ENCODE data around the gene MUC6. TPM values are rescaled to one million over a fixed set of nuclear protein-coding genes. Genes with fewer than 3 reads are reported as not detected.

Gene MUC6
- total RNA-seq, 1 donor from 2014 or later, result not detected

GRCh38 chr11:992577-992976, 43.9 kb downstream of the MUC6 start:
- Mint-ChIP-seq H3K4me3 (ENCODE audit: unreplicated experiment) (no peak overlapping the region), H3K36me3 (ENCODE audit: low read depth) (peaks cover 26% of the 10 kb centered on the region), H3K27ac (ENCODE audit: unreplicated experiment) (no peak overlapping the region), H3K9me3 (ENCODE audit: low read depth) (no peaks in the 10 kb centered on the region), H3K4me1 (ENCODE audit: low read depth) (peaks cover 3% of the 10 kb centered on the region), H3K27me3 (ENCODE audit: low read depth) (no peaks in the 10 kb centered on the region)
- DNase-seq (ENCODE audit: low spot score), result peak; percentile 82
- no peak for TF ChIP-seq CTCF (IDR thresholded peaks at IDR 0.05)

- TF ChIP-seq CTCF (IDR thresholded peaks at IDR 0.05), result no peak
- H3K27ac Mint-ChIP-seq (ENCODE audit: unreplicated experiment), result no peak overlapping the region
- peak; percentile 75 for DNase-seq (ENCODE audit: low spot score)
- H3K4me3 Mint-ChIP-seq (ENCODE audit: unreplicated experiment), result no peak overlapping the region
- H3K27me3 Mint-ChIP-seq (ENCODE audit: low read depth), result no peaks in the 10 kb centered on the region
- H3K9me3 Mint-ChIP-seq (ENCODE audit: low read depth), result no peaks in the 10 kb centered on the region
- peaks cover 3% of the 10 kb centered on the region for H3K4me1 Mint-ChIP-seq (ENCODE audit: low read depth)
- H3K36me3 Mint-ChIP-seq (ENCODE audit: low read depth), result peaks cover 26% of the 10 kb centered on the region
These were observed 44.7 kb downstream of the MUC6 start for GRCh38 chr11:991711-992307.

GRCh38 chr11:991034-991433, 45.5 kb downstream of the MUC6 start:
- Mint-ChIP-seq H3K36me3 (ENCODE audit: low read depth) (peaks cover 25% of the 10 kb centered on the region), H3K27me3 (ENCODE audit: low read depth) (no peaks in the 10 kb centered on the region), H3K27ac (ENCODE audit: unreplicated experiment) (no peak overlapping the region), H3K4me1 (ENCODE audit: low read depth) (peaks cover 3% of the 10 kb centered on the region), H3K9me3 (ENCODE audit: low read depth) (no peaks in the 10 kb centered on the region), H3K4me3 (ENCODE audit: unreplicated experiment) (no peak overlapping the region)
- TF ChIP-seq CTCF (IDR thresholded peaks at IDR 0.05), result no peak
- no peak for DNase-seq (ENCODE audit: low spot score)

- peak; percentile 81 for DNase-seq (ENCODE audit: low spot score)
- Mint-ChIP-seq H3K27ac (ENCODE audit: unreplicated experiment) (no peak overlapping the region), H3K9me3 (ENCODE audit: low read depth) (no peaks in the 10 kb centered on the region), H3K36me3 (ENCODE audit: low read depth) (peaks cover 30% of the 10 kb centered on the region), H3K27me3 (ENCODE audit: low read depth) (no peaks in the 10 kb centered on the region), H3K4me1 (ENCODE audit: low read depth) (no peaks in the 10 kb centered on the region), H3K4me3 (ENCODE audit: unreplicated experiment) (no peak overlapping the region)
- TF ChIP-seq CTCF (IDR thresholded peaks at IDR 0.05), result no peak
These were observed 46.4 kb downstream of the MUC6 start for GRCh38 chr11:990101-990500.

GRCh38 chr11:987671-988070, 48.8 kb downstream of the MUC6 start:
- Mint-ChIP-seq H3K4me1 (ENCODE audit: low read depth) (no peaks in the 10 kb centered on the region), H3K36me3 (ENCODE audit: low read depth) (peaks cover 34% of the 10 kb centered on the region), H3K4me3 (ENCODE audit: unreplicated experiment) (no peak overlapping the region), H3K27me3 (ENCODE audit: low read depth) (no peaks in the 10 kb centered on the region), H3K9me3 (ENCODE audit: low read depth) (no peaks in the 10 kb centered on the region), H3K27ac (ENCODE audit: unreplicated experiment) (no peak overlapping the region)
- TF ChIP-seq CTCF (IDR thresholded peaks at IDR 0.05), result no peak
- DNase-seq (ENCODE audit: low spot score), result no peak

All from chondrocyte (in vitro differentiated cells).